ENCODE data around the gene TRABD.

The TRABD gene

DNA sequence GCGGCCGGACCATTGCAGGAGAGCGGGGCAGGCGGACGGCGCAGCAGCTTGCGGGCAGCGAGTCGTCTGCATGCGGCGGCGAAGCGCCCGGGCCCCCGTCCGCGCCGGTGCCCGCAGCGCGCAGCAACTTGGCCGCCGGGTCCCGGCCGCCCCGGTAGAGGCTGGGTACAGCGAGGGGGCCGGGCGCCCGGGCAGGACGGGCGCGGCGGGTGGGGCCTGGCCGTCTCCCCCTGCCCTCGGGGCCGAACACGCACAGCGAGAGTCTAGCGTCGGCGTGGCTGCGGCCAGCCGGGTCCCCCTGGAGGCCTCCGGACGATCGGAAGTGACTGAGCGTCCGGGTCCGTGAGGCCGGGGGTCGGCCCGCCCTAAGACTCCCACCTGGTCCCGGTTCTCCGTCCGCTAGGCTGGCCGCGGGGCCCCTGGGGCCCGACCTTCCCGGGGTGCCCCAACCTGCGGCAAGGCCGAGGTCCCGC is 775 bp upstream of the TRABD start:
- in situ Hi-C loops (cut with HindIII; ENCODE audit: low sequenced_read_pairs): no loop called here

DNA sequence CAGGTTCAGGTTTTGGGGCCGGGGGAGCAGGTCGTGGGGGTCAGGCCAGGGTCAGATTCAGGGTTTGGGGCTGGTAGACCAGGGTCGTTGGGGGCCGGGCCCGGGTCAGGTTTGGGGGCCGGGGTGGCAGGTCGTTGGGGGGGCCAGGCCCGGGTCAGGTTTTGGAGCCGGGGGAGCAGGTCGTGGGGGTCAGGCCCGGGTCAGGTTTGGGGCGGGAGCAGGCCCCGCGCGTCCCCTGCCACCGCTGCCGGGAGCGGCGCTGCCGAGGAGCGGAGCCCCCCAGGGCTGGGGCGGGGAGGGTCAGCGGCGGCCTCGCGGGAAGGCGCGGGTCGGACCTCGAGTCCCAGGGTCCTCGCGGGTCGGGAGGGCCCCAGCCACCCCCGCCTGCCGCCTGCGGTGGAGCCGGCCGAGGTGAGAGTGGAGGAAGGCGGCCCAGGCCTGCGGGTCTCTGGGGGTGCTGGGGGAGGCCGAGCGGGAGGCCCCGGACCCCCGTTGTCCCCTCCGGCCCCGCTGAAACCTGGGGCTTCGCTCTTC is 535 bp downstream of the TRABD start:
- in situ Hi-C loops (cut with HindIII; ENCODE audit: low sequenced_read_pairs): no loop called here

- in situ Hi-C loops (cut with HindIII; ENCODE audit: low sequenced_read_pairs): no loop called here
Observed at GRCh38 chr22:50186761-50187523, 1.2 kb downstream of the TRABD start.

GRCh38 chr22:50188356-50188755 is 2.6 kb downstream of the TRABD start:
- in situ Hi-C loops (cut with HindIII; ENCODE audit: low sequenced_read_pairs): no loop called here

DNA sequence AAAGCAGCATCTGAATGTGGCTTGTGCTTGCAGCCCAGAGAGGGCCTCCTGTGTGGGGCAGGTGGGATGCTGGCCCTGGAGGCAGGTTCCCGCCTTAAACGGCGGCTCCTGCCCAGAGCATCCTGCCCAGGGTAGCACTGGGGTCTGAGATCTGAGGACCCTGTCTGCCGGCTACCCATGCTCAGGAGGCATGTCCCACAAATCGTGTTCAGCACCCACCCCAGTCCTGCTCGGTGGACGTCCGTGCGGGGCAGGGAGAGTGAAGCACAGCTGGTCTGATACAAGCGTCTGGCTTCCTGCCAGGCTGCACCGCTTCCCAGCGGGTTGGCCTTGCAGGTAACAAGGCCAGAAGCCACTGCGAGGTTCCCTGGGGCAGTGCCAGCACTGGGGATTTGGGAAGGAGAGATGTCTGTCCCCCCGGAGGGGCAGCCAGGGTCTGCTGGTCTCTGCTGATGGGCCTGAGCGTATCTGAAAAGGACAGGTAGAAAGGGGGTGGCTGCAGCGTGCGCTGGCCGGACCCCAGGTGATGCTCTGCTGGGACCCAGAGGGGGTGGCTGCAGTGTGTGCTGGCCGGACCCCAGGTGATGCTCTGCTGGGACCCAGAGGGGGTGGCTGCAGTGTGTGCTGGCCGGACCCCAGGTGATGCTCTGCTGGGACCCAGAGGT is 3.6 kb downstream of the TRABD start:
- in situ Hi-C loops (cut with HindIII; ENCODE audit: low sequenced_read_pairs): no loop called here

DNA sequence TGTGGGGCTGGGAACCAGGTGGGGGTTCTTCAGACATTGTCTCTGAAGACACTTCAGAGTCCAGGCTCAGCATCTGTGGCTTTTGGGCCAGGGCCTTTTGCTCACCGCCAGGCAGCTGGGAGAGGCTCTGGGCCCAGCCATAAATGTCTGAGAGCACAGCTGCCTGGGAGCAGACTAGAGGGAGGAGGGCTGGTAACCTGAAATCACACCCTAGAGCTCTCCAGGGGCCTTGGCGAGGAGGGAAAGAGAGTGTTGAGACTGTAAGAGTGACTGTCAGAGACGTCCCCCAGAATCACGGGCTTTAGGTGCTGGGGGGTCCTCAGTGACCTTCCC is 4.1 kb downstream of the TRABD start:
- in situ Hi-C loops (cut with HindIII; ENCODE audit: low sequenced_read_pairs): no loop called here

DNA sequence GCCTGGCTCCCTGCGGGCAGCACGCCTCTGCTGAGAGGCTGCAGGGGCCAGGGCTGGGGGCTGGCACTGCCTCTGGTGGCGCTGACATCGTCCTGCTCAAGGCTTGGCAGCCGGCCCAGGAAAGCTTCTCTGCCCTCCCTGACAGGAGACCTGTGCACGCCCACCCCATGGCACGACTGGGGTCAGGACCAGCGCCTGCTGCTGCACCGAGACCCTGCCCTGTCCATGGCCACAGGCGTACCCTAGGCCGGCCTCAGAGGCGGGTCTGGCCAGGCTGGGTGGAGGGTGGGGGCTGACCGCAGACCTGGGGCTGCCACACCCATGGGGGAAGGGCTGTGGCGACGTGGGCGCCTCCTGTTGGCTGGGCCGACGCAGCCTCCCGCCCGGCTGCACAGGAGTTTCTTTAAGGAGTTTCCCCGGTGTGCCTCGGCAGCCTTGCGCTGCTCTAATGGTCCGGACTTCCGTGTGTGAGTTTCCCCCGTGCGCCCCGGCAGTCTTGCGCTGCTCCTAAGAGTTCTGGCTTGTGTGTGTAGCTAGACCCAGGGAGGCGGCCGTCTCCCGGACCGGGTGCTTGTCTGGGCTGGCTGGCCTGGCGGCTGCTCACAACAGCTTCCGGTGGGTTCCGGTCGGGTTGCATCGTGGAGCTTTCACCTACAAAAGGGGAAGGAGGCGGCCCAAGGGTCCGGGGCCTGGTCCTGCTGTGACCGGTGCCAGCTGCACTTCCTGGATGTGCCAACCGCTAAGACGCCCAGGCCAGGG is 4.6 kb downstream of the TRABD start:
- in situ Hi-C loops (cut with HindIII; ENCODE audit: low sequenced_read_pairs): no loop called here

DNA sequence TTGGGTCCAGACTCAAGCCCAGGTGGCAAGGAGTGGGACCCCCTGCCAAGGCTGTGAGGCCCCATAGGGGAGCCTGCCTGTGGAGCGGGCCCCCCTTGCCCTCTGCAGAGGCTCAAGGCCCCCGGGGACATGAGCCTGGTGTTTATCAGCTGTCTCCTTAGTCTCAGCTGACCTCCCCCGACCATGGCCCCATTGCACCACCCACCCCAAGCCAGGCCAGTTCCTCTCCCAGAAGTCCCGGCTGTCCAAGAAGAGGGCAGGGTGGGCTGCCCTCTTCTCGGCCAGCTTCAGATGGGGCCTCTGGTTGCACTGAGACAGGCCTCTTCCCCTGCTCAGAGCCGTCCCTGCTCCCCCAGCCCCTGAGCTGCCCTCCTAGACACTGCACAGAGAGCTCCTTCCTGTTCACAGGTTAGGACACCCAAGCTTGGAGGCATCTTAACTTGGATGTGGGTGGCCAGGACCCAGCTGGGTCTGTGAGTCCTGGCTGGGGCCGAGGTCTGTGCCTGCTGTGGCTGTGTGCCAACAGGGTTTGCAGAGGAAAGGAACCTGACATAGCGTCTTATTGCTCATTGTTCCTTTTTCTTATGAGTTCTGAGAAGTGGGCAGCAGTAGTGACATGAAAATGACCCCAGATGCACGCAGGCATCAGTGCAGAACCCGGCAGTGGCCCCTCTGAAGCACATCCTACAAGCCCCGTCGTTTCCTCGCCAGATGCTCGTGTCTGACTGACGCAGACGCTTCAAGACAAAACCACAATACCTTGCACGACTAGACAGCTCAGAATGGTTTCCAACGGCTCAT is 5.4 kb downstream of the TRABD start:
- in situ Hi-C loops (cut with HindIII; ENCODE audit: low sequenced_read_pairs): no loop called here

GRCh38 chr22:50192436-50193204 is 6.9 kb downstream of the TRABD start:
- in situ Hi-C loops (cut with HindIII; ENCODE audit: low sequenced_read_pairs): no loop called here

DNA sequence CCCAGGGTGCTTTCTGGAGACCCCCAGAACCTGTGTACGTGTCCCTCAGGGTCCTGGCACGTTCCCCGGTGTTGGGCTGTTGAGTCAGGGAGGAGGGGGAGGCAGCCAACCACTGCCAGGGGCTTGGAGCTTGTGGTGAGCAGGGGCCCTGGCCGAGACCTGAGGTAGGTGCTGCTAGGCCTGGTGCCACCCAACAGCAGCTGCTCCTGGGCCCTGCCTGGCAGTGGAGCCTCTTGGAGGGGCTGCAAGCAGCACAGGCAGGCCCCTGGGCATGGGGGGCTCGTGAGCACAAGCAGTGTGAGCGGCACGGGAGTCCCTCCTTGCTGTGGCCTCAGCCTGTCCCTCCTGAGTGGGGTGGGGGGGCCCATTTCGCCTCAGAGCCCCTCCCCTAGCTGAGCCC is 7.9 kb downstream of the TRABD start:
- in situ Hi-C loops (cut with HindIII; ENCODE audit: low sequenced_read_pairs): no loop called here

DNA sequence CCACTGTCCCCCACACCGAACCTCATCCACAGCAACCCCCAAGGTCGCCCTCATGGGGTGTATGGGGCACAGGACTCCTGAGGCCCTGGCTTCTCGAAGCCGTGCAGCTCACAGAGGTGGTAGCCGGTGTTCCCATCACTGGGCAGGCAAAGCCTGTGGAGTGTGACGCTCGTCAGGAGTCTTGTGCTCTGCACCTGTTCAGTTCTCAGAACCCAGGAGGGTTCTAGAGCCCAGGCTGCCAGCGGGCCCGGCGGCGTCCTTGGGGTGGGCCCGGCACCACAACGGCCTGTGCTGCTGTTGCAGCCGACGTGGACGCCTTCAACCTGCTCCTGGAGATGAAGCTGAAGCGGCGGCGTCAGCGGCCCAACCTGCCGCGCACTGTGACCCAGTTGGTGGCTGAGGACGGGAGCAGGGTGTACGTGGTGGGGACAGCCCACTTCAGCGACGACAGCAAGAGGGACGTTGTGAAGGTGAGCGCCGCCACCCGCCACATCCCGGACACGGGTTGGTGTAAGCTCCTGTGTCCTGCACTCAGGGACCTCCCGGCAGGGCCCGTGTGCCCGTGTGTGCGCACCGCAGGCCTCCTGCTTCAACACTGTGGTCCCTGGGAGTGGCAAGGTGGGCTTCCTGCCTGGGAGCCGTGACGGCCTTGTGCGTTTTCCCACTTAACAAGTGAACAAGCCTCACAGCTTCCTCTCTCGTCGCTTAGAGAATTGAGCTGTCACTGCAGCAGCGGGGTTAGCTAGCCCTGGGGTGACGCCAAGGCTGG is 8.5 kb downstream of the TRABD start:
- in situ Hi-C loops (cut with HindIII; ENCODE audit: low sequenced_read_pairs): no loop called here

DNA sequence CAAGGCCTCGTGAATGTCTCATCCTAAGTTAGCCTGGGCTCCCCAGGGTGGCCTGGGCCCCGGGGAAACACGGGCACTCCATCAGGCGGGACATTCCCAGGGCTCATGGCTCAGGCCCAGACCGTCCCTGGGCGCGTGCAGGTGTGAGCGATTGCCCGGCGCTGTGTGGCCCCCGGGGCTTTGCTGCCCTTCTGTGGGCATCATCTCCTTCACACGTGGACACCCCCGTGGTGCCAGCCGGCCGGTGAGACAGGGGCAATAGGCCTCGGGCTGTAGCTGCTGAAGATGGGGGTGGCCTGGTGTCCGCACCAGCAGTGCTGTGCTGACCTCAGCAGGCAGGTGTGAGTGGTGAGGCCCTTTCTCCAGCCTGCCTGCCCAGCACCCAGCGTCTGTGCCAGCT is 10.5 kb downstream of the TRABD start:
- in situ Hi-C loops (cut with HindIII; ENCODE audit: low sequenced_read_pairs): no loop called here

DNA sequence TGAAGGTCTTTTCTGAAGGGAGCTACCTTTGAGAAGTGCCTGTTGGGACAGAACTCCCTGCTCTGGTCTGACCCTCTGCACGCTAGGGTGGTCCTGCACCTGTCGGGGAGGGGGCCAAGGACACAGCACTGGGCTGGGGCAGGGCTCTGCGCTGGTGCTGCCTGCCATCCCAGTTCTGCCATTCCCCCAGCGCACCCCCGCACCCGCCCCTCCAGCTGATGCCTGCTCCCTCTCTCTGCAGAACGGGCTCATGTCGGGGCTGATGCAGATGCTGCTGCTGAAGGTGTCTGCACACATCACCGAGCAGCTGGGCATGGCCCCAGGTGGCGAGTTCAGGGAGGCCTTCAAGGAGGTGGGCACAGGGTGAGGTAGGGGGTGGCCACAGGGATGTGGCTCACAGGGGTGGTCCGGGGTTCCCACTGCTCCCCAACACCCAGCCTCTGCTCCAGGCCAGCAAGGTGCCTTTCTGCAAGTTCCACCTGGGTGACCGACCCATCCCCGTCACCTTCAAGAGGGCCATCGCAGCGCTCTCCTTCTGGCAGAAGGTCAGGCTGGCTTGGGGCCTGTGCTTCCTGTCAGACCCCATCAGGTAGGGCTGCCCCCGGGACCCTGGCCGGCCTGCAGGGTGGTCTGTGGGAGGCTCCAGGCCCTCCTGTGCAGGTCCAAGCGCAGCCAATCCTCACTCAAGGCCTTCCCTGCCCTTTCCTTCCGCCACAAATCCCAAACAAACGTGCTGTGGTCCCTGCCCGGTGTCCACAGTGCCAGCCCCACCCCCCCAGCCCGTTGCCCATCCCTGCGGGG is 11.5 kb downstream of the TRABD start:
- in situ Hi-C loops (cut with HindIII; ENCODE audit: low sequenced_read_pairs): no loop called here

DNA sequence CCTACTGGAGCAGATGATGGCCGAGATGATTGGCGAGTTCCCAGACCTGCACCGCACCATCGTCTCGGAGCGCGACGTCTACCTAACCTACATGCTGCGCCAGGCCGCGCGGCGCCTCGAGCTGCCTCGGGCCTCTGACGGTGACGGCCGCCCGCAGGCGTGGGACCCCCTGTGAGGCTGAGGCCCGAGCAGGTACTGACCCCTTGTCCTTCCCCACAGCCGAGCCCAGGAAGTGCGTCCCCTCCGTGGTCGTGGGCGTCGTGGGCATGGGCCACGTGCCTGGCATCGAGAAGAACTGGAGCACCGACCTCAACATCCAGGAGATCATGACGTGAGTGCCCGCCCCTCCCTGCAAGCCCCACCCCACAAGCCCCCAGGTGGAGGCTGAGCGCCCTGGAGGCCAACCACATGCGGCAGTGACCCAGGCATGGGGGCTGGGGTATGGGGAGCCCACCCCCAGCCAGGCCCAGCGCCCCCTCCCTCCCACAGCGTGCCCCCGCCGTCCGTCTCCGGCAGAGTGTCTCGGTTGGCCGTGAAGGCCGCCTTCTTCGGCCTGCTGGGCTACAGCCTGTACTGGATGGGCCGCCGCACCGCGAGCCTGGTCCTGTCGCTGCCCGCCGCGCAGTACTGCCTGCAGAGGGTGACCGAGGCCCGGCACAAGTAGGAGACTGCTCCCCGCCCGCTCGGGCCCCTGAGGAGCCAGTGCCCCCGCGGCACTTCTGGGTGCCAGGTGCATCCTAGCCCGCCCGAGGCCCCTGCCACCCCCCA is 12.3 kb downstream of the TRABD start:
- in situ Hi-C loops (cut with HindIII; ENCODE audit: low sequenced_read_pairs): no loop called here

- in situ Hi-C loops (cut with HindIII; ENCODE audit: low sequenced_read_pairs): no loop called here
Observed at GRCh38 chr22:50198624-50199017, 12.9 kb downstream of the TRABD start.

GRCh38 chr22:50199251-50199721 is 13.6 kb downstream of the TRABD start:
- in situ Hi-C loops (cut with HindIII; ENCODE audit: low sequenced_read_pairs): no loop called here

DNA sequence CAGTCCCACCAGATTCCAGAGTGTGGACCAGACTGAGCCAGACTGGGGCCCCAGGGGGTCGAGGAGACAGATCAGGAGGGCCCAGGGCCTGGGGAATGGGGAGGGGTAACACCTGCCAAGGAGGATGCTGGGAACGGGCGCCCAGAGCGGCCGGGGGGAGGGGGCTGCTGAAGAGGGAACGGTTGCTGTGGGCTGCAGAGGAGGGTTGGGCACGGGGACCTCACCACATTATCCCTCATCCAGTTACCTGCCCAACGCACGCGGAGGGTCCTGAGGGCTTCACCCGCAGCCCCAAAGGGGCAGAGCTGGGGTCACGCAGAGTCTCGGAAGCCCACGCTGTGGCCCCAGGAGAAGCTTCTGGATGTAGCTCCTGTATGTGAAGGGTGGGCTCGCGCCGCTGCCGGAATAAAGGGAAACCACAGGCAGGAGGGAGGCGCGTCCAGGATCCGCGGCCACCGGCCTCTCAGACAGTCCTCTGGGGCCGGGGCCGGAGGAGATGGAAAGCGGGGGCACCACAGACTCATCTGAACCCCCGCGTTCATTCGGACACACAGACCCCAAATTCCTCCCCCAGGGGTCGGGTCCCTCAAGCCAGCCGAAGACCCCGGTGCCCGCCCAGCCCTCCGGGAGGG is 14.2 kb downstream of the TRABD start:
- in situ Hi-C loops (cut with HindIII; ENCODE audit: low sequenced_read_pairs): no loop called here
